Measurements from ENCODE around the gene LINC01488. TPM values are rescaled to one million over a fixed set of nuclear protein-coding genes. Genes with fewer than 3 reads are reported as not detected.

Gene LINC01488
- total and polyA plus RNA-seq, 9 of the 15 experiments (the other 6 are each of a cell fraction or from before 2014, with no cell fraction given) = not detected

DNA sequence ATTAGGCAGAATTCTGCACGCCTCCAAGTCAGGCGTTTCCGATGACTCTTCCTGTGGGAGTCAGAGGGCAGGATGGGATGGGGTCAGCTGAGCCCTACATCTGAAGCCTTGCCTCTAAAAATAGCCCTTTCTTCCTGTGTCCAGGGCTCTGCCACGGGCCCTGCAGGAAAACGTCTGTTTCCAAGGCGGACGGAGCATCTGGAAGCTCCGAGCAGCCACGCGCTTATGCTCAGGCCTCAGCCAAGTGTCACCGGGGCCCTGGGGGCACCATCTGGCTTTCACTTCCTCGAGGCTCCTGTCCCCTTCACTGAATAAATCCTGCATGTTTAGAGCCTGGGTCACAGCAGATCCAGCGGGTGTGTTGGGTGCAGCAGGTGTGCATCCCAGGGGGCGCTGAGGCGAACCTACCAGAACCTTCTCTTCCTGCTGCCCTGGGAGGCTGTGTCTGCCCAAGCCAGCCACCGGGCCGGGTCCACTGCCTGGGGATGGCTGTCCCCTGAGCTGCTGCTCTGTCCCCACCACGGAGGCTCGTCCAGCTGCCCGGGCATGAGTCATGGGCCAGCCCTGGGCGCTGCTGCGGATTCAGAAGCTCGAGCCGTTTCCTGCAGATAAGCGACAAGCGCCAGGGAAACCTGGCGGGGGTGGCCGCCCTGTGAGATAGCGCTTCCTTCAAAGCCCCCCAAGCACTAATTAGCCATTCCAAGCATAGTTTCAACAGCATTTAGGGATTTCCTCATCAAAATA, 32.0 kb upstream of the LINC01488 start (continued):
- TF ChIP-seq, protein P1, sequence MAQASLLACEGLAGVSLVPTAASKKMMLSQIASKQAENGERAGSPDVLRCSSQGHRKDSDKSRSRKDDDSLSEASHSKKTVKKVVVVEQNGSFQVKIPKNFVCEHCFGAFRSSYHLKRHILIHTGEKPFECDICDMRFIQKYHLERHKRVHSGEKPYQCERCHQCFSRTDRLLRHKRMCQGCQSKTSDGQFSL (CRISPR knock-in tag; IDR thresholded peaks at IDR 0.05) = no peak
- TF ChIP-seq, protein P1 (tag; IDR thresholded peaks at IDR 0.05) = no peak
- TF ChIP-seq TEAD4 (IDR thresholded peaks at IDR 0.05; ENCODE audit: low read length) (peak; percentile 87), TEAD4 (CRISPR knock-in tag; IDR thresholded peaks at IDR 0.05; ENCODE audit: borderline replicate concordance) (no peak), NFIC (IDR thresholded peaks at IDR 0.05) (peak; percentile 77), ELF2 (CRISPR knock-in tag; IDR thresholded peaks at IDR 0.05) (no peak), GABPA (tag; conservative IDR thresholded peaks at IDR 0.05; ENCODE audit: low read depth) (no peak), ZFP1 (CRISPR knock-in tag; IDR thresholded peaks at IDR 0.05) (no peak), SRSF9 (IDR thresholded peaks at IDR 0.05; ENCODE audit: borderline replicate concordance, low read depth, low read length) (no peak), ZKSCAN8 (CRISPR knock-in tag; IDR thresholded peaks at IDR 0.05) (no peak), DACH1 (IDR thresholded peaks at IDR 0.05; ENCODE audit: partially characterized antibody) (peak; percentile 40), BHLHE40 (IDR thresholded peaks at IDR 0.05; ENCODE audit: low read length) (peak; percentile 72), ZNF436 (CRISPR knock-in tag; IDR thresholded peaks at IDR 0.05) (no peak), ZBTB43 (CRISPR knock-in tag; IDR thresholded peaks at IDR 0.05) (no peak), ZNF274 (IDR thresholded peaks at IDR 0.05; ENCODE audit: borderline replicate concordance, low read depth, low read length) (no peak), ZNF696 (CRISPR knock-in tag; conservative IDR thresholded peaks at IDR 0.05) (no peak), ELK3 (CRISPR knock-in tag; IDR thresholded peaks at IDR 0.05) (no peak), THRAP3 (IDR thresholded peaks at IDR 0.05; ENCODE audit: borderline replicate concordance) (no peak), CAMTA2 (CRISPR knock-in tag; conservative IDR thresholded peaks at IDR 0.05) (no peak), C11orf30 (IDR thresholded peaks at IDR 0.05; ENCODE audit: low read depth) (no peak), SREBF2 (CRISPR knock-in tag; IDR thresholded peaks at IDR 0.05) (no peak), KLF16 (IDR thresholded peaks at IDR 0.05) (peak; percentile 58), KAT7 (CRISPR knock-in tag; IDR thresholded peaks at IDR 0.05; ENCODE audit: borderline replicate concordance) (no peak)
- TF ChIP-seq, protein P2, sequence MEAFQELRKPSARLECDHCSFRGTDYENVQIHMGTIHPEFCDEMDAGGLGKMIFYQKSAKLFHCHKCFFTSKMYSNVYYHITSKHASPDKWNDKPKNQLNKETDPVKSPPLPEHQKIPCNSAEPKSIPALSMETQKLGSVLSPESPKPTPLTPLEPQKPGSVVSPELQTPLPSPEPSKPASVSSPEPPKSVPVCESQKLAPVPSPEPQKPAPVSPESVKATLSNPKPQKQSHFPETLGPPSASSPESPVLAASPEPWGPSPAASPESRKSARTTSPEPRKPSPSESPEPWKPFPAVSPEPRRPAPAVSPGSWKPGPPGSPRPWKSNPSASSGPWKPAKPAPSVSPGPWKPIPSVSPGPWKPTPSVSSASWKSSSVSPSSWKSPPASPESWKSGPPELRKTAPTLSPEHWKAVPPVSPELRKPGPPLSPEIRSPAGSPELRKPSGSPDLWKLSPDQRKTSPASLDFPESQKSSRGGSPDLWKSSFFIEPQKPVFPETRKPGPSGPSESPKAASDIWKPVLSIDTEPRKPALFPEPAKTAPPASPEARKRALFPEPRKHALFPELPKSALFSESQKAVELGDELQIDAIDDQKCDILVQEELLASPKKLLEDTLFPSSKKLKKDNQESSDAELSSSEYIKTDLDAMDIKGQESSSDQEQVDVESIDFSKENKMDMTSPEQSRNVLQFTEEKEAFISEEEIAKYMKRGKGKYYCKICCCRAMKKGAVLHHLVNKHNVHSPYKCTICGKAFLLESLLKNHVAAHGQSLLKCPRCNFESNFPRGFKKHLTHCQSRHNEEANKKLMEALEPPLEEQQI (IDR thresholded peaks at IDR 0.05) = no peak
- TF ChIP-seq, protein P3, sequence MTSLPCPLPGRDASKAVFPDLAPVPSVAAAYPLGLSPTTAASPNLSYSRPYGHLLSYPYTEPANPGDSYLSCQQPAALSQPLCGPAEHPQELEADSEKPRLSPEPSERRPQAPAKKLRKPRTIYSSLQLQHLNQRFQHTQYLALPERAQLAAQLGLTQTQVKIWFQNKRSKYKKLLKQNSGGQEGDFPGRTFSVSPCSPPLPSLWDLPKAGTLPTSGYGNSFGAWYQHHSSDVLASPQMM (CRISPR knock-in tag; IDR thresholded peaks at IDR 0.05) = no peak

Data from K562 (cell line).